Natural killer cell (primary cell): ENCODE results near the gene RDX. TPM values are rescaled to one million over a fixed set of nuclear protein-coding genes. Genes with fewer than 3 reads are reported as not detected.

Source experiments
- ATAC-seq, 3 donors: fragments of 150-1000 bp in 2 of 3; fragments of 200-7000 bp in 1 of 3; cut with Tn5 transposase; 1 replicate in 1 of 3; 2 replicates in 2 of 3; pipeline ENCODE4 v1.10.0; 2021; ENCODE audit warnings: mild to moderate bottlenecking in 2 of 3, moderate library complexity in 2 of 3
- DNase-seq, 2 donors: peaks; one replicate each; pipeline versions ENCODE4 v3.0.0 to v3.0.0-alpha.2; 2013 to 2021; ENCODE audit warnings: mixed read lengths in 1 of 2
- H3K27ac ChIP-seq: one replicate; pipeline ENCODE4 v1.5.1; 2013; ENCODE audit warnings: mild to moderate bottlenecking, low read length
- H3K27me3 ChIP-seq: one replicate; pipeline ENCODE4 v1.6.1; 2013; ENCODE audit warnings: low read length; ENCODE audit not compliant: control insufficient read depth, insufficient read depth
- H3K36me3 ChIP-seq: one replicate; pipeline ENCODE4 v1.6.1; 2013; ENCODE audit warnings: low read length; ENCODE audit not compliant: control insufficient read depth, insufficient read depth
- H3K4me1 ChIP-seq: one replicate; pipeline ENCODE4 v1.6.1; 2013; ENCODE audit warnings: low read length; ENCODE audit not compliant: control insufficient read depth, insufficient read depth
- H3K4me3 ChIP-seq: one replicate; pipeline ENCODE4 v1.5.1; 2013; ENCODE audit warnings: low read length
- H3K9me3 ChIP-seq: one replicate; pipeline ENCODE4 v1.6.1; 2013; ENCODE audit warnings: low read length; ENCODE audit not compliant: control insufficient read depth, insufficient read depth
- H3K27ac Mint-ChIP-seq, 2 donors: one replicate each; pipeline ENCODE4 v1.8.0; 2022; ENCODE audit warnings: mild to moderate bottlenecking in 2 of 2, mixed read lengths in 2 of 2, moderate library complexity in 1 of 2
- H3K27me3 Mint-ChIP-seq, 2 donors: one replicate each; pipeline ENCODE4 v1.8.0; 2022; ENCODE audit warnings: low read depth in 2 of 2, mixed read lengths in 2 of 2
- H3K36me3 Mint-ChIP-seq: one replicate; pipeline ENCODE4 v1.8.0; 2022; ENCODE audit warnings: mixed read lengths
- H3K4me1 Mint-ChIP-seq, 2 donors: one replicate each; pipeline ENCODE4 v1.8.0; 2022; ENCODE audit warnings: mixed read lengths in 2 of 2
- H3K4me3 Mint-ChIP-seq: one replicate; pipeline ENCODE4 v1.8.0; 2022; ENCODE audit warnings: mild to moderate bottlenecking, moderate library complexity, mixed read lengths
- H3K9me3 Mint-ChIP-seq, 2 donors: one replicate each; pipeline ENCODE4 v1.8.0; 2022; ENCODE audit warnings: mixed read lengths in 2 of 2
- WGBS: methylation state at CpG from one replicate; pipeline ENCODE4 v1.1.7; 2013; ENCODE audit warnings: missing lambda C conversion rate; ENCODE audit not compliant: insufficient coverage; 5-methylcytosine and 5-hydroxymethylcytosine counted together
- intact Hi-C: fragments of 100-400 bp; cut with micrococcal nuclease; formaldehyde crosslinking; loops from one replicate; pipeline ENCODE4 v1.14.2; 2022
- total RNA-seq, 4 donors: library from RNA; stranded (reverse); fragments of 120-200 nt in 1 of 4; gene quantifications; one replicate each; pipeline versions ENCODE4 v1.2.3 to v1.2.4, GENCODE V29; 2013 to 2022
- TF ChIP-seq, protein P1 (sequence below): fragments of 200-600 bp; IDR thresholded peaks from one replicate; pipeline ENCODE4 v1.8.0; 2022; ENCODE audit warnings: antibody characterized with exemption

RDX gene
- total RNA-seq, 3 donors from 2014 or later (not counting 1 experiment from before 2014, with no cell fraction given) = 22.6 to 31.1 (median 25.9) TPM

- Histone ChIP-seq H3K27me3 (no peaks in the 10 kb centered on the region), H3K4me1 (no peaks in the 10 kb centered on the region), H3K36me3 (peaks cover 5% of the 10 kb centered on the region), H3K9me3 (no peaks in the 10 kb centered on the region), H3K27ac (no peak overlapping the region), H3K4me3 (no peak overlapping the region)
- Mint-ChIP-seq H3K4me3 (no peak overlapping the region), H3K27ac (no peak overlapping the region), H3K4me1 (peaks cover 4 to 10% of the 10 kb centered on the region in 2 donors), H3K27me3 (no peaks in the 10 kb centered on the region), H3K36me3 (peaks cover 6% of the 10 kb centered on the region), H3K9me3 (no peaks in the 10 kb centered on the region)
- TF ChIP-seq, protein P1, sequence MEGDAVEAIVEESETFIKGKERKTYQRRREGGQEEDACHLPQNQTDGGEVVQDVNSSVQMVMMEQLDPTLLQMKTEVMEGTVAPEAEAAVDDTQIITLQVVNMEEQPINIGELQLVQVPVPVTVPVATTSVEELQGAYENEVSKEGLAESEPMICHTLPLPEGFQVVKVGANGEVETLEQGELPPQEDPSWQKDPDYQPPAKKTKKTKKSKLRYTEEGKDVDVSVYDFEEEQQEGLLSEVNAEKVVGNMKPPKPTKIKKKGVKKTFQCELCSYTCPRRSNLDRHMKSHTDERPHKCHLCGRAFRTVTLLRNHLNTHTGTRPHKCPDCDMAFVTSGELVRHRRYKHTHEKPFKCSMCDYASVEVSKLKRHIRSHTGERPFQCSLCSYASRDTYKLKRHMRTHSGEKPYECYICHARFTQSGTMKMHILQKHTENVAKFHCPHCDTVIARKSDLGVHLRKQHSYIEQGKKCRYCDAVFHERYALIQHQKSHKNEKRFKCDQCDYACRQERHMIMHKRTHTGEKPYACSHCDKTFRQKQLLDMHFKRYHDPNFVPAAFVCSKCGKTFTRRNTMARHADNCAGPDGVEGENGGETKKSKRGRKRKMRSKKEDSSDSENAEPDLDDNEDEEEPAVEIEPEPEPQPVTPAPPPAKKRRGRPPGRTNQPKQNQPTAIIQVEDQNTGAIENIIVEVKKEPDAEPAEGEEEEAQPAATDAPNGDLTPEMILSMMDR = no peak
- no peak for ATAC-seq
- intact Hi-C loops = no loop called here
- DNase-seq = no peak
Observed at GRCh38 chr11:110279881-110280280, 16.5 kb downstream of the RDX start.

GRCh38 chr11:110272919-110273318, 23.5 kb downstream of the RDX start:
- DNase-seq = no peak
- Mint-ChIP-seq H3K4me3 (no peak overlapping the region), H3K27me3 (no peaks in the 10 kb centered on the region), H3K9me3 (no peaks in the 10 kb centered on the region), H3K4me1 (peaks cover 5 to 13% of the 10 kb centered on the region in 2 donors), H3K36me3 (peaks cover 6% of the 10 kb centered on the region), H3K27ac (no peak overlapping the region)
- TF ChIP-seq, protein P1 = no peak
- no peaks in the 10 kb centered on the region for H3K4me1 ChIP-seq
- H3K36me3 ChIP-seq = peaks cover 11% of the 10 kb centered on the region
- intact Hi-C loops = no loop called here
- 94% methylated on average over 2 of the region's 2 CpGs for WGBS
- no peak overlapping the region for H3K27ac ChIP-seq
- no peaks in the 10 kb centered on the region for H3K27me3 ChIP-seq
- no peak overlapping the region for H3K4me3 ChIP-seq
- H3K9me3 ChIP-seq = no peaks in the 10 kb centered on the region
- ATAC-seq = no peak

DNA sequence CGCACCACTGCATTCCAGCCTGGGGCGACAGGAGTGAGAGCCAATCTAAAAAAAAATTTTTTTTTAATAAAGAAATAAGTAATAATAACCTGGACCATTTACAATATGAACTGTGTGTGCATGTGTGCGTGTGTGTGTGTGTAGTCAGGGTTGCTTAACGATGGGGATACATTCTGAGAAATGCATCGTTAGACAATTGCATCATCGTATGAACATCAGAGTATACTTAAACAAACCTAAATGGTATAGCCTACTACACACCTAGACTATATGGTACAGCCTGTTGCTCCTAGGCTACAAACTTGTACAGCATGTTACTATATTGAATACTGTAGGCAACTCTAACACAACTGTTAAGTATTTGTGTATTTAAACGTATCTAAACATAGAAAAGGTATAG, 26.4 kb downstream of the RDX start:
- no peak for DNase-seq
- H3K4me3 Mint-ChIP-seq = no peak overlapping the region
- no peaks in the 10 kb centered on the region for H3K27me3 ChIP-seq
- H3K9me3 Mint-ChIP-seq = no peaks in the 10 kb centered on the region
- H3K36me3 ChIP-seq = peaks cover 11% of the 10 kb centered on the region
- H3K27me3 Mint-ChIP-seq = no peaks in the 10 kb centered on the region
- no peak for ATAC-seq
- H3K4me1 ChIP-seq = no peaks in the 10 kb centered on the region
- intact Hi-C loops = no loop called here
- no peak overlapping the region for H3K4me3 ChIP-seq
- H3K9me3 ChIP-seq = no peaks in the 10 kb centered on the region
- H3K4me1 Mint-ChIP-seq = peaks cover 0 to 13% of the 10 kb centered on the region in 2 donors
- no peak overlapping the region for H3K27ac Mint-ChIP-seq
- TF ChIP-seq, protein P1 = no peak
- H3K27ac ChIP-seq = no peak overlapping the region
- WGBS = 100% methylated on average over 1 of the region's 7 CpGs
- no peaks in the 10 kb centered on the region for H3K36me3 Mint-ChIP-seq

- Mint-ChIP-seq H3K9me3 (no peaks in the 10 kb centered on the region), H3K4me3 (no peak overlapping the region), H3K36me3 (no peaks in the 10 kb centered on the region), H3K27ac (no peak overlapping the region), H3K4me1 (peaks cover 0 to 13% of the 10 kb centered on the region in 2 donors), H3K27me3 (no peaks in the 10 kb centered on the region)
- DNase-seq (no peak), ATAC-seq (no peak)
- Histone ChIP-seq H3K27me3 (no peaks in the 10 kb centered on the region), H3K36me3 (peaks cover 11% of the 10 kb centered on the region), H3K9me3 (no peaks in the 10 kb centered on the region), H3K4me3 (no peak overlapping the region), H3K27ac (no peak overlapping the region), H3K4me1 (no peaks in the 10 kb centered on the region)
- TF ChIP-seq, protein P1 = no peak
- 100% methylated on average over 1 of the region's 1 CpG for WGBS
- intact Hi-C loops = no loop called here
Observed at GRCh38 chr11:110268441-110268840, 28.0 kb downstream of the RDX start.
